ENCODE data around the gene DUS2. TPM values are rescaled to one million over a fixed set of nuclear protein-coding genes. Genes with fewer than 3 reads are reported as not detected.
"Not testable (repeated sequence)": the region's sequence is repeated elsewhere in the genome, so short reads cannot be mapped to it uniquely, and the experiment has no call there.

The DUS2 gene
- total and polyA plus RNA-seq, 7 donors, result 3.4 to 15.1 (median 9.5) TPM

DNA sequence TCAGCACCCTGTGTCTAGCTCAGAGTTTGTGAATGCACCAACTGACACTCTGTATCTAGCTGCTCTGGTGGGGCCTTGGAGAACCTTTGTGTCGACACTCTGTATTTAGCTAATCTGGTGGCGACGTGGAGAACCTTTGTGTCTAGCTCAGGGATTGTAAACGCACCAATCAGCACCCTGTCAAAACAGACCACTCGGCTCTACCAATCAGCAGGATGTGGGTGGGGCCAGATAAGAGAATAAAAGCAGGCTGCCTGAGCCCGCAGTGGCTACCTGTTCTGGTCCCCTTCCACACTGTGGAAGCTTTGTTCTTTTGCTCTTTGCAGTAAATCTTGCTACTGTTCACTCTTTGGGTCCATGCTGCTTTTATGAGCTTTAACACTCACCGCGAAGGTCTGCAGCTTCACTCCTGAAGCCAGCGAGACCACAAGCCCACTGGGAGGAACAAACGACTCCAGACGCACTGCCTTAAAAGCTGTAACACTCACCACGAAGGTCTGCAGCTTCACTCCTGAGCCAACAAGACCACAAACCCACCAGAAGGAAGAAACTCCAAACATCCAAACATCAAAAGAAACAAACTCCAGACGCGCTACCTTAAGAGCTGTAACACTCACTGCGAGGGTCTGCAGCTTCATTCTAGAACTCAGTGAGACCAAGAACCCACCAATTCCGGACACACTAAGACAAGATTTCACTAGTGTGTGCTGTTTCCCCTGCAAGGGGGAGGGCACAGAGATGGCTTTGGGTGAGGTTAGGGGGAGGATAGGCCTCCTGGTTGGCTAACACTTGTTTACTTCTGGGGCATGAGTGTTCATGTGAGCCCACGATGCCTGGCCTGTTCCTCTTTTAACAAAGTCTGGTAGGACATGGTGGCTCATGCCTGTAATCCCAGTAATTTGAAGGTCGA lies 24.1 kb upstream of the DUS2 start, which contains the start of gene DPEP2:
DPEP2 (minus strand) TSS at position 706 of the 910 bp plus-strand sequence. CDS start 6,272 bp downstream, outside the sequence.
- H3K36me3 ChIP-seq (ENCODE audit: insufficient read depth in 1 of 2, low read depth in 1 of 2); intact Hi-C loops (cut with DNase I); H3K4me1 ChIP-seq; DNase-seq; H3K9me3 ChIP-seq; H3K27me3 ChIP-seq (ENCODE audit: insufficient read depth in 3 of 3, low read length in 2 of 3): not testable (repeated sequence)
- Histone ChIP-seq H3K27ac (peak within 1 kb of the TSS; percentile 41), H3K4me3 (peak within 1 kb of the TSS; percentile 4)
- ATAC-seq, result peak in 3 of 4 donors; percentile 33 to 44 (median 35)
- WGBS, 3 donors, result 63 to 75% (median 67%) methylated on average over 18 of the region's 18 CpGs

GRCh38 chr16:67999985-68000384 lies 23.1 kb upstream of the DUS2 start:
- Histone ChIP-seq H3K4me3 (peak overlapping the region; percentile 4), H3K27me3 (ENCODE audit: insufficient read depth in 3 of 3, low read length in 2 of 3) (no peaks in the 10 kb centered on the region), H3K9me3 (no peaks in the 10 kb centered on the region), H3K36me3 (ENCODE audit: insufficient read depth in 1 of 2, low read depth in 1 of 2) (no peaks in the 10 kb centered on the region), H3K27ac (peak overlapping the region; percentile 41), H3K4me1 (no peaks in the 10 kb centered on the region)
- 57 to 70% (median 66%) methylated on average over 2 of the region's 2 CpGs for WGBS, 3 donors
- TF ChIP-seq, protein P1, sequence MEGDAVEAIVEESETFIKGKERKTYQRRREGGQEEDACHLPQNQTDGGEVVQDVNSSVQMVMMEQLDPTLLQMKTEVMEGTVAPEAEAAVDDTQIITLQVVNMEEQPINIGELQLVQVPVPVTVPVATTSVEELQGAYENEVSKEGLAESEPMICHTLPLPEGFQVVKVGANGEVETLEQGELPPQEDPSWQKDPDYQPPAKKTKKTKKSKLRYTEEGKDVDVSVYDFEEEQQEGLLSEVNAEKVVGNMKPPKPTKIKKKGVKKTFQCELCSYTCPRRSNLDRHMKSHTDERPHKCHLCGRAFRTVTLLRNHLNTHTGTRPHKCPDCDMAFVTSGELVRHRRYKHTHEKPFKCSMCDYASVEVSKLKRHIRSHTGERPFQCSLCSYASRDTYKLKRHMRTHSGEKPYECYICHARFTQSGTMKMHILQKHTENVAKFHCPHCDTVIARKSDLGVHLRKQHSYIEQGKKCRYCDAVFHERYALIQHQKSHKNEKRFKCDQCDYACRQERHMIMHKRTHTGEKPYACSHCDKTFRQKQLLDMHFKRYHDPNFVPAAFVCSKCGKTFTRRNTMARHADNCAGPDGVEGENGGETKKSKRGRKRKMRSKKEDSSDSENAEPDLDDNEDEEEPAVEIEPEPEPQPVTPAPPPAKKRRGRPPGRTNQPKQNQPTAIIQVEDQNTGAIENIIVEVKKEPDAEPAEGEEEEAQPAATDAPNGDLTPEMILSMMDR (IDR thresholded peaks at IDR 0.05), result no peak
- intact Hi-C loops (cut with DNase I), result no loop called here
- ATAC-seq (peak in 1 of 4 donors; percentile 14), DNase-seq (no peak)

- Histone ChIP-seq H3K4me3 (no peak overlapping the region), H3K36me3 (ENCODE audit: insufficient read depth in 1 of 2, low read depth in 1 of 2) (no peaks in the 10 kb centered on the region), H3K4me1 (no peaks in the 10 kb centered on the region), H3K27ac (peak overlapping the region; percentile 41), H3K27me3 (ENCODE audit: insufficient read depth in 3 of 3, low read length in 2 of 3) (no peaks in the 10 kb centered on the region), H3K9me3 (no peaks in the 10 kb centered on the region)
- WGBS, 3 donors, result 48 to 58% (median 51%) methylated on average over 3 of the region's 3 CpGs
- TF ChIP-seq, protein P1 (IDR thresholded peaks at IDR 0.05), result no peak
- intact Hi-C loops (cut with DNase I), result no loop called here
- DNase-seq, result no peak
- no peak for ATAC-seq
These were observed 22.6 kb upstream of the DUS2 start for GRCh38 chr16:68000450-68000849.

DNA sequence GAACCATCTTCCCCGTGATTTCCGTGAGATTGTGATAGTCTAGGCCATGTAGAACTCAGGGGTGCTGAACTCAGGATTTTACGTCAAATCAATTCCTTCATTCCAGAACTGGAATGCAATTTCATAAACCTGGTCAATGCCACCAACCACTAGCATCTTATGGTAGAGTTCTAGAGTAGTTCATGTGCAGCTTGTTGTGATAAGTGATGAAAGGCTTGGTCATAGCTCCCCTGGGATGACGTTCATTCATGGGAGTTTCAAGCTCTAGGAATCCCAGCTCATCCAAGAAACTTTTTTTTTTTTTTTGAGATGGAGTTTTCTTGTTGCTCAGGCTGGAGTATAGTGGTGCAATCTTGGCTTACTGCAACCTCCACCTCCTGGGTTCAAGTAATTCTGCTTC lies 20.1 kb upstream of the DUS2 start:
- DNase-seq (no peak), ATAC-seq (no peak)
- WGBS, 3 donors, result 78 to 83% (median 80%) methylated on average over 4 of the region's 4 CpGs
- no peaks in the 10 kb centered on the region for H3K9me3 ChIP-seq
- TF ChIP-seq, protein P1 (IDR thresholded peaks at IDR 0.05), result no peak
- H3K4me3 ChIP-seq, result no peak overlapping the region
- no peaks in the 10 kb centered on the region for H3K36me3 ChIP-seq (ENCODE audit: insufficient read depth in 1 of 2, low read depth in 1 of 2)
- no peaks in the 10 kb centered on the region for H3K4me1 ChIP-seq
- no peaks in the 10 kb centered on the region for H3K27me3 ChIP-seq (ENCODE audit: insufficient read depth in 3 of 3, low read length in 2 of 3)
- H3K27ac ChIP-seq, result no peak overlapping the region
- intact Hi-C loops (cut with DNase I), result no loop called here

- no peaks in the 10 kb centered on the region for H3K27me3 ChIP-seq (ENCODE audit: insufficient read depth in 3 of 3, low read length in 2 of 3)
- intact Hi-C loops (cut with DNase I), result no loop called here
- H3K9me3 ChIP-seq, result no peaks in the 10 kb centered on the region
- peak overlapping the region; percentile 36 for H3K27ac ChIP-seq
- WGBS, 3 donors, result 70 to 79% (median 73%) methylated on average over 9 of the region's 9 CpGs
- H3K36me3 ChIP-seq (ENCODE audit: insufficient read depth in 1 of 2, low read depth in 1 of 2), result no peaks in the 10 kb centered on the region
- no peak for DNase-seq
- TF ChIP-seq, protein P1 (IDR thresholded peaks at IDR 0.05), result no peak
- no peaks in the 10 kb centered on the region for H3K4me1 ChIP-seq
- no peak for ATAC-seq
- no peak overlapping the region for H3K4me3 ChIP-seq
These were observed 17.9 kb upstream of the DUS2 start for GRCh38 chr16:68005211-68005610.

Measured in psoas muscle (tissue), 8 donors.